HCT116 (cell line): Measurements from ENCODE around the gene RTKN2.

ENCODE experiments used
- CEBPB ChIP-seq: IDR thresholded peaks from 2 replicates; pipeline ENCODE4 v1.6.1; 2012; ENCODE audit warnings: low read depth
- EGR1 ChIP-seq: IDR thresholded peaks from 2 replicates; pipeline ENCODE4 v1.6.1; 2012; ENCODE audit warnings: low read depth
- EZH2 ChIP-seq: fragments of 200-600 bp; sonication (generic); IDR thresholded peaks from 2 replicates; pipeline ENCODE4 v1.6.1; 2017; ENCODE audit warnings: antibody characterized with exemption, mixed run types
- EZH2phosphoT487 ChIP-seq: fragments of 200-600 bp; IDR thresholded peaks from 2 replicates; pipeline ENCODE4 v1.6.1; 2018; ENCODE audit warnings: antibody characterized with exemption, borderline replicate concordance
- POLR2A ChIP-seq: IDR thresholded peaks from 2 replicates; pipeline ENCODE4 v1.7.0; 2011; ENCODE audit warnings: borderline replicate concordance; ENCODE audit not compliant: insufficient read depth, insufficient read length; ENCODE audit errors: extremely low read depth
- SIN3A ChIP-seq: IDR thresholded peaks from 2 replicates; pipeline ENCODE4 v1.6.1; 2012; ENCODE audit warnings: low read depth
- SRF ChIP-seq: IDR thresholded peaks from 2 replicates; pipeline ENCODE4 v1.6.1; 2012; ENCODE audit warnings: low read depth
- TCF7L2 ChIP-seq: IDR thresholded peaks from 2 replicates; pipeline ENCODE4 v1.7.0; 2011; ENCODE audit warnings: borderline replicate concordance, inconsistent platforms; ENCODE audit not compliant: insufficient read depth, insufficient read length; ENCODE audit errors: extremely low read depth
- YY1 ChIP-seq: IDR thresholded peaks from 2 replicates; pipeline ENCODE4 v1.6.1; 2011; ENCODE audit warnings: low read length, low read depth, moderate library complexity, mild to moderate bottlenecking; ENCODE audit not compliant: insufficient replicate concordance; ENCODE audit errors: extremely low read depth
- ZNF274 ChIP-seq: fragments of 200-500 bp; sonication (Bioruptor generic); IDR thresholded peaks from 2 replicates; pipeline ENCODE4 v1.6.1; 2014; ENCODE audit warnings: mild to moderate bottlenecking, low read depth, low read length, inconsistent platforms
- TF ChIP-seq, protein P1 (sequence below): IDR thresholded peaks from 2 replicates; pipeline ENCODE4 v1.6.1; 2011; ENCODE audit warnings: mild to moderate bottlenecking, low read length, moderate library complexity; ENCODE audit not compliant: insufficient replicate concordance; ENCODE audit errors: extremely low read depth
- TF ChIP-seq, protein P2 (sequence below), 3 experiments: fragments of 200-600 bp in 1 of 3; sonication (generic) in 1 of 3; IDR thresholded peaks in 2 of 3; conservative IDR thresholded peaks in 1 of 3; 2 replicates each; pipeline ENCODE4 v1.5.1; 2012 to 2017; ENCODE audit warnings: low read depth in 2 of 3, low read length in 2 of 3, antibody characterized with exemption in 1 of 3, borderline replicate concordance in 1 of 3, control low read depth in 1 of 3, mild to moderate bottlenecking in 1 of 3, mixed read lengths in 1 of 3, mixed run types in 1 of 3, moderate library complexity in 1 of 3; ENCODE audit not compliant: insufficient read depth in 1 of 3
- TF ChIP-seq, protein P3 (sequence below): IDR thresholded peaks from 2 replicates; pipeline ENCODE4 v1.6.1; 2012

DNA sequence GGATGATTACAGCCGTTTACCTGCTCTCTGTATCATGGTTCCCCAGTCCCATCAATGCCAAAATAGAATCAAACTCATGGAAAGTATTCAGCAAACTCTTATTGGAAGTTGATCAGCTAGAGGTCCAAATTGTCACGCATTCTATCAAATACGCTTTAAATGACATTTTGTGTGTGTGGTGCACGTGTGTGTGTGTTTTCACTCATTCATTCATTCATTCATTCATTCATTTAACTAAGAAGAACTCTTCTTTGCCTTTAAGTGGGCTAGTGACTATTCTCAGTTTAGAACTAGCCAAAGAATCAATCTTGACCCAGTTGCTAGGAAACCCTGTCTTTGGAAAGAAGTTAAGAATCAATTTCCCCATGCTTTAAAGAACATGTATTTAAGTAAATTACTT, 102.8 kb downstream of the RTKN2 start:
- TF ChIP-seq EZH2phosphoT487: no peak
- TF ChIP-seq, protein P1, sequence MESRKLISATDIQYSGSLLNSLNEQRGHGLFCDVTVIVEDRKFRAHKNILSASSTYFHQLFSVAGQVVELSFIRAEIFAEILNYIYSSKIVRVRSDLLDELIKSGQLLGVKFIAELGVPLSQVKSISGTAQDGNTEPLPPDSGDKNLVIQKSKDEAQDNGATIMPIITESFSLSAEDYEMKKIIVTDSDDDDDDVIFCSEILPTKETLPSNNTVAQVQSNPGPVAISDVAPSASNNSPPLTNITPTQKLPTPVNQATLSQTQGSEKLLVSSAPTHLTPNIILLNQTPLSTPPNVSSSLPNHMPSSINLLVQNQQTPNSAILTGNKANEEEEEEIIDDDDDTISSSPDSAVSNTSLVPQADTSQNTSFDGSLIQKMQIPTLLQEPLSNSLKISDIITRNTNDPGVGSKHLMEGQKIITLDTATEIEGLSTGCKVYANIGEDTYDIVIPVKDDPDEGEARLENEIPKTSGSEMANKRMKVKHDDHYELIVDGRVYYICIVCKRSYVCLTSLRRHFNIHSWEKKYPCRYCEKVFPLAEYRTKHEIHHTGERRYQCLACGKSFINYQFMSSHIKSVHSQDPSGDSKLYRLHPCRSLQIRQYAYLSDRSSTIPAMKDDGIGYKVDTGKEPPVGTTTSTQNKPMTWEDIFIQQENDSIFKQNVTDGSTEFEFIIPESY: no peak
- TF ChIP-seq CEBPB: no peak
- no peak for TF ChIP-seq YY1
- TF ChIP-seq, protein P2, sequence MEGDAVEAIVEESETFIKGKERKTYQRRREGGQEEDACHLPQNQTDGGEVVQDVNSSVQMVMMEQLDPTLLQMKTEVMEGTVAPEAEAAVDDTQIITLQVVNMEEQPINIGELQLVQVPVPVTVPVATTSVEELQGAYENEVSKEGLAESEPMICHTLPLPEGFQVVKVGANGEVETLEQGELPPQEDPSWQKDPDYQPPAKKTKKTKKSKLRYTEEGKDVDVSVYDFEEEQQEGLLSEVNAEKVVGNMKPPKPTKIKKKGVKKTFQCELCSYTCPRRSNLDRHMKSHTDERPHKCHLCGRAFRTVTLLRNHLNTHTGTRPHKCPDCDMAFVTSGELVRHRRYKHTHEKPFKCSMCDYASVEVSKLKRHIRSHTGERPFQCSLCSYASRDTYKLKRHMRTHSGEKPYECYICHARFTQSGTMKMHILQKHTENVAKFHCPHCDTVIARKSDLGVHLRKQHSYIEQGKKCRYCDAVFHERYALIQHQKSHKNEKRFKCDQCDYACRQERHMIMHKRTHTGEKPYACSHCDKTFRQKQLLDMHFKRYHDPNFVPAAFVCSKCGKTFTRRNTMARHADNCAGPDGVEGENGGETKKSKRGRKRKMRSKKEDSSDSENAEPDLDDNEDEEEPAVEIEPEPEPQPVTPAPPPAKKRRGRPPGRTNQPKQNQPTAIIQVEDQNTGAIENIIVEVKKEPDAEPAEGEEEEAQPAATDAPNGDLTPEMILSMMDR (IDR thresholded peaks at IDR 0.05 in 2 of 3, conservative IDR thresholded peaks at IDR 0.05 in 1 of 3; ENCODE audit: borderline replicate concordance in 1 of 3, insufficient read depth in 1 of 3, low read depth in 2 of 3, low read length in 2 of 3): no peak
- TF ChIP-seq, protein P3, sequence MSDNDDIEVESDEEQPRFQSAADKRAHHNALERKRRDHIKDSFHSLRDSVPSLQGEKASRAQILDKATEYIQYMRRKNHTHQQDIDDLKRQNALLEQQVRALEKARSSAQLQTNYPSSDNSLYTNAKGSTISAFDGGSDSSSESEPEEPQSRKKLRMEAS: no peak
- TF ChIP-seq EGR1: no peak
- no peak for TF ChIP-seq SIN3A
- no peak for TF ChIP-seq SRF
- no peak for TF ChIP-seq ZNF274
- no peak for TF ChIP-seq TCF7L2
- TF ChIP-seq EZH2: no peak
- no peak for TF ChIP-seq POLR2A
